GM12878 (cell line): ENCODE data around the gene NCLN. TPM values are rescaled to one million over a fixed set of nuclear protein-coding genes. Genes with fewer than 3 reads are reported as not detected.

Experiments used
- ATAC-seq: fragments of 200-7000 bp; cut with Tn5 transposase; 3 replicates; pipeline ENCODE4 v1.9.1; 2020; ENCODE audit warnings: mild to moderate bottlenecking, moderate library complexity
- BruUV-seq: library from RNA; stranded (reverse); fragments of 400-500 nt; replicated peaks from 2 replicates; lab custom pipeline; 2021; lab: Mats Ljungman, UMichigan
- CTCF ChIA-PET: fragments of 300-600 bp; sonication (Branson Sonifier 250); formaldehyde crosslinking; extraction: SDS; loops from one replicate; lab custom pipeline; 2021; ENCODE audit warnings: inconsistent platforms; lab: Yijun Ruan, JAX
- POLR2A ChIA-PET: fragments of 350-600 bp; formaldehyde crosslinking; extraction: SDS; loops from one replicate; lab custom pipeline; 2021; ENCODE audit warnings: inconsistent platforms; lab: Charles Lee
- RAD21 ChIA-PET: fragments of 300-600 bp; sonication (Branson Sonifier 250); formaldehyde crosslinking; loops from one replicate; lab custom pipeline; 2023; ENCODE audit warnings: antibody characterized with exemption; ENCODE audit not compliant: unreplicated experiment; lab: Charles Lee
- SMC1A ChIA-PET: fragments of 300-600 bp; sonication (Branson Sonifier 250); formaldehyde crosslinking; loops from one replicate; lab custom pipeline; 2023; ENCODE audit not compliant: unreplicated experiment, uncharacterized antibody; lab: Charles Lee
- DNase-seq: peaks from one replicate; pipeline ENCODE4 v3.0.0-alpha.2; 2011; ENCODE audit warnings: low read depth, low spot score
- FAIRE-seq: peaks from 3 replicates; lab custom pipeline; 2011; peaks lifted over from hg19 to GRCh38; lab: Jason Lieb, UNC
- H2AFZ ChIP-seq: 2 replicates; pipeline ENCODE4 v1.6.0; 2011; ENCODE audit warnings: low read depth, low read length, control low read depth; ENCODE audit not compliant: control insufficient read depth
- H3K27ac ChIP-seq: 2 replicates; pipeline ENCODE4 v1.5.1; 2011; ENCODE audit warnings: control low read depth; ENCODE audit not compliant: control insufficient read depth, insufficient read depth
- H3K27me3 ChIP-seq, 2 experiments: replicated peaks in 1 of 2; 2 replicates each; pipeline versions ENCODE4 v1.6.0 to v1.6.1; 2011; ENCODE audit warnings: low read length in 1 of 2; ENCODE audit not compliant: control insufficient read depth in 2 of 2, insufficient read depth in 2 of 2
- H3K36me3 ChIP-seq, 2 experiments: 2 replicates each; pipeline ENCODE4 v1.5.1; 2011; ENCODE audit warnings: low read length in 1 of 2; ENCODE audit not compliant: control insufficient read depth in 2 of 2, insufficient read depth in 2 of 2
- H3K4me1 ChIP-seq: 2 replicates; pipeline ENCODE4 v1.6.1; 2011; ENCODE audit warnings: mild to moderate bottlenecking, low read length, moderate library complexity, mixed read lengths; ENCODE audit not compliant: control insufficient read depth, insufficient read depth
- H3K4me2 ChIP-seq: 2 replicates; pipeline ENCODE4 v1.6.0; 2011; ENCODE audit warnings: control low read depth; ENCODE audit not compliant: control insufficient read depth, insufficient read depth
- H3K4me3 ChIP-seq: fragments of 200-600 bp; sonication (generic); 2 replicates; pipeline ENCODE4 v1.5.1; 2016
- H3K79me2 ChIP-seq: 2 replicates; pipeline ENCODE4 v1.6.0; 2011; ENCODE audit warnings: low read length; ENCODE audit not compliant: control insufficient read depth, insufficient read depth
- H3K9ac ChIP-seq: 2 replicates; pipeline ENCODE4 v1.8.0; 2011; ENCODE audit warnings: low read length, control low read depth, mixed read lengths; ENCODE audit not compliant: control insufficient read depth, insufficient read depth
- H3K9me3 ChIP-seq: replicated peaks from 3 replicates; pipeline ENCODE4 v1.5.1; 2011; ENCODE audit warnings: mild to moderate bottlenecking, low read length; ENCODE audit not compliant: control insufficient read depth, insufficient read depth
- H4K20me1 ChIP-seq: 2 replicates; pipeline ENCODE4 v1.6.0; 2011; ENCODE audit not compliant: control insufficient read depth, insufficient read depth
- ASH2L ChIP-seq: fragments of 300-600, 200-600 bp; sonication (generic); IDR thresholded peaks from 2 replicates; pipeline ENCODE4 v1.6.1; 2017; ENCODE audit warnings: low read depth, mild to moderate bottlenecking, borderline replicate concordance
- MYC ChIP-seq: IDR thresholded peaks from 2 replicates; pipeline ENCODE4 v1.6.1; 2011; ENCODE audit warnings: mild to moderate bottlenecking, low read length, moderate library complexity, inconsistent platforms; ENCODE audit not compliant: insufficient read depth, insufficient replicate concordance, insufficient read length, severe bottlenecking
- RAD21 ChIP-seq: IDR thresholded peaks from 2 replicates; pipeline ENCODE4 v1.6.1; 2011; ENCODE audit warnings: mild to moderate bottlenecking, low read depth, low read length, moderate library complexity; ENCODE audit not compliant: insufficient read depth
- RELA ChIP-seq: fragments of 450-650 bp; IDR thresholded peaks from 2 replicates; pipeline ENCODE4 v1.8.0; 2014; ENCODE audit warnings: borderline replicate concordance; ENCODE audit not compliant: partially characterized antibody
- ZNF207 ChIP-seq: fragments of 450-650 bp; IDR thresholded peaks from 2 replicates; pipeline ENCODE4 v1.6.1; 2014; ENCODE audit warnings: antibody characterized with exemption, mild to moderate bottlenecking, borderline replicate concordance
- ZSCAN29 ChIP-seq: fragments of 450-650 bp; IDR thresholded peaks from 2 replicates; pipeline ENCODE4 v1.6.1; 2017; ENCODE audit warnings: mild to moderate bottlenecking, moderate library complexity
- WGBS: methylation state at CpG from one replicate; pipeline ENCODE4 v1.1.6; 2016; ENCODE audit warnings: low lambda C conversion rate; ENCODE audit not compliant: insufficient replicate concordance, insufficient coverage; ENCODE audit errors: missing lambda C conversion rate; 5-methylcytosine and 5-hydroxymethylcytosine counted together
- in situ Hi-C: fragments of 300-500 bp; cut with MboI; formaldehyde crosslinking; loops from 9 replicates; pipeline ENCODE4 v1.14.3; 2018; ENCODE audit warnings: mixed read lengths
- intact Hi-C: fragments of 100-400 bp; cut with micrococcal nuclease; formaldehyde crosslinking; loops from one replicate; pipeline ENCODE4 v1.14.2; 2022; ENCODE audit not compliant: unreplicated experiment
- polyA plus RNA-seq, 11 experiments: library from polyadenylated mRNA; depleted of rRNA in 4 of 11; unstranded in 6 of 11; stranded (reverse) in 5 of 11; fragments of >200 nt; fragmentation: Nextera tagmentation in 4 of 11; fragmentation: Illumina TruSeq in 1 of 11; extraction: Ambion mirVana in 4 of 11; extraction: Trizol in 1 of 11; gene quantifications; 1 replicate in 1 of 11; 2 replicates in 10 of 11; pipeline versions ENCODE4 v1.2.1 to v1.2.3, GENCODE V29; 2011 to 2016; ENCODE audit warnings: inconsistent platforms in 2 of 11, missing spikeins in 2 of 11, low read depth in 1 of 11
- total RNA-seq, 4 experiments: library from RNA; depleted of rRNA in 3 of 4; stranded (reverse); fragments of >200 nt in 3 of 4; fragmentation: Illumina TruSeq in 1 of 4; extraction: Trizol in 1 of 4; gene quantifications; 2 replicates each; pipeline versions ENCODE4 v1.2.1 to v1.2.3, GENCODE V29; 2013 to 2021
- TF ChIP-seq, protein P1 (sequence below), 3 experiments: IDR thresholded peaks in 2 of 3; conservative IDR thresholded peaks in 1 of 3; 2 replicates each; pipeline ENCODE4 v1.5.1; 2011; ENCODE audit warnings: low read depth in 3 of 3, low read length in 3 of 3, mild to moderate bottlenecking in 3 of 3, control low read depth in 2 of 3, moderate library complexity in 2 of 3, inconsistent platforms in 1 of 3, mixed read lengths in 1 of 3; ENCODE audit not compliant: control insufficient read depth in 2 of 3, insufficient read depth in 1 of 3; ENCODE audit errors: extremely low read depth in 1 of 3

NCLN gene
- total and polyA plus RNA-seq, 10 of the 15 experiments (the other 5 are each of a cell fraction or from before 2014, with no cell fraction given) = 2.2 to 79.1 (median 36.0) TPM

DNA sequence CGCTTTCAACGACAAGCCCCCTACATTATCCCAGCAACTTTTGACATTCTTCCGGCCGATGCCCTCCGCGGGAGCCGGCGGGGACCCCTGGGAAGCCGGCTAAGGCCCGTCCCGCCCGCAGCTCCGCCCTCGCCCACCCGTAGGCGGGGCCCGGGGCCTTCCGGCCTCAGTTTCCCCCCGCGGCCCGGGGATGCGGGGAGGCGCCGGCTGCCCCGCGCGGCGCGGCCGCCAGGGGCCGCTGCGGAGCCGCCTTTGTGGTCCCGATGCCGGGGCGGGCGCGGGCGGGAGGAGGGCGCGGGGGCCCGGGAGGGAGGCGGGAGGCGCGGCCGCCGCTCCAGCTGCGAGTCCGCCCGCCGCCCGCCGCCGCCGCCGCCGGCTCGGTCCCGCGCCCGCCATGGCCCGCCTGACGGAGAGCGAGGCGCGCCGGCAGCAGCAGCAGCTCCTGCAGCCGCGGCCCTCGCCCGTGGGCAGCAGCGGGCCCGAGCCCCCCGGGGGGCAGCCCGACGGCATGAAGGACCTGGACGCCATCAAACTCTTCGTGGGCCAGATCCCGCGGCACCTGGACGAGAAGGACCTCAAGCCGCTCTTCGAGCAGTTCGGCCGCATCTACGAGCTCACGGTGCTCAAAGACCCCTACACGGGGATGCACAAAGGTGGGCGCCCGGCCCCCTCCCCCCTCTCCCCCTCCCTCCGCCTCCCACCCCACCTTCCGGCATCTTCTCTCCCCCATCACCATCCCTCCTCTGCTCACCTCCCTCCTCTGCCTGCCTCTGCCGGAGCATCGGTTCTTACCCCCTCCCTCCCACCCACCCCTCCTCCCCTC lies 38.8 kb downstream of the NCLN start, which contains the start of gene CELF5:
Gene CELF5 (plus strand): TSS at position 316 of the 823 bp plus-strand sequence. CDS start 79 bp downstream, at position 395.
- no peak within 1 kb of the TSS for H3K27ac ChIP-seq
- 9% methylated on average over 40 of the region's 94 CpGs for WGBS
- no peak within 1 kb of the TSS for H3K9ac ChIP-seq
- SMC1A ChIA-PET = no interaction called here
- H2AFZ ChIP-seq = no peak within 1 kb of the TSS
- peaks cover 0 to 2% of the 10 kb centered on the region in 2 experiments; a peak in 2 of 4 replicates for H3K27me3 ChIP-seq
- POLR2A ChIA-PET = no interaction called here
- FAIRE-seq (no peak), DNase-seq (no peak), ATAC-seq (peak; percentile 64)
- CTCF ChIA-PET = interaction anchor here (0.5 to 0.7 kb wide), 2 partner anchors 51 to 524 kb away, joined by 3 read pairs; no protein-coding TSS in a partner anchor
- no peaks in the 10 kb centered on the region for H3K4me1 ChIP-seq
- RAD21 ChIA-PET = no interaction called here
- H3K4me3 ChIP-seq = no peak within 1 kb of the TSS
- intact Hi-C loops (no loop called here), in situ Hi-C loops (no loop called here)
- peak; percentile 42 for TF ChIP-seq RAD21
- no peak for TF ChIP-seq ASH2L
- no peak for TF ChIP-seq RELA
- TF ChIP-seq, protein P1, sequence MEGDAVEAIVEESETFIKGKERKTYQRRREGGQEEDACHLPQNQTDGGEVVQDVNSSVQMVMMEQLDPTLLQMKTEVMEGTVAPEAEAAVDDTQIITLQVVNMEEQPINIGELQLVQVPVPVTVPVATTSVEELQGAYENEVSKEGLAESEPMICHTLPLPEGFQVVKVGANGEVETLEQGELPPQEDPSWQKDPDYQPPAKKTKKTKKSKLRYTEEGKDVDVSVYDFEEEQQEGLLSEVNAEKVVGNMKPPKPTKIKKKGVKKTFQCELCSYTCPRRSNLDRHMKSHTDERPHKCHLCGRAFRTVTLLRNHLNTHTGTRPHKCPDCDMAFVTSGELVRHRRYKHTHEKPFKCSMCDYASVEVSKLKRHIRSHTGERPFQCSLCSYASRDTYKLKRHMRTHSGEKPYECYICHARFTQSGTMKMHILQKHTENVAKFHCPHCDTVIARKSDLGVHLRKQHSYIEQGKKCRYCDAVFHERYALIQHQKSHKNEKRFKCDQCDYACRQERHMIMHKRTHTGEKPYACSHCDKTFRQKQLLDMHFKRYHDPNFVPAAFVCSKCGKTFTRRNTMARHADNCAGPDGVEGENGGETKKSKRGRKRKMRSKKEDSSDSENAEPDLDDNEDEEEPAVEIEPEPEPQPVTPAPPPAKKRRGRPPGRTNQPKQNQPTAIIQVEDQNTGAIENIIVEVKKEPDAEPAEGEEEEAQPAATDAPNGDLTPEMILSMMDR (IDR thresholded peaks at IDR 0.05 in 2 of 3, conservative IDR thresholded peaks at IDR 0.05 in 1 of 3; ENCODE audit: control insufficient read depth in 2 of 3, extremely low read depth in 1 of 3, insufficient read depth in 1 of 3, low read depth in 3 of 3, low read length in 3 of 3) = peak; percentile 33 to 51 (median 35); a peak in 5 of 6 replicates
- no peak for TF ChIP-seq ZNF207
- TF ChIP-seq MYC = no peak
- TF ChIP-seq ZSCAN29 = no peak
- no peaks in the 10 kb centered on the region for H3K9me3 ChIP-seq
- no peaks in the 10 kb centered on the region for H4K20me1 ChIP-seq
- H3K79me2 ChIP-seq = no peaks in the 10 kb centered on the region
- BruUV-seq = no TSS peak
- H3K4me2 ChIP-seq = no peak within 1 kb of the TSS
- H3K36me3 ChIP-seq = no peaks in the 10 kb centered on the region
